ENCODE results near the gene SNORC.

DNA sequence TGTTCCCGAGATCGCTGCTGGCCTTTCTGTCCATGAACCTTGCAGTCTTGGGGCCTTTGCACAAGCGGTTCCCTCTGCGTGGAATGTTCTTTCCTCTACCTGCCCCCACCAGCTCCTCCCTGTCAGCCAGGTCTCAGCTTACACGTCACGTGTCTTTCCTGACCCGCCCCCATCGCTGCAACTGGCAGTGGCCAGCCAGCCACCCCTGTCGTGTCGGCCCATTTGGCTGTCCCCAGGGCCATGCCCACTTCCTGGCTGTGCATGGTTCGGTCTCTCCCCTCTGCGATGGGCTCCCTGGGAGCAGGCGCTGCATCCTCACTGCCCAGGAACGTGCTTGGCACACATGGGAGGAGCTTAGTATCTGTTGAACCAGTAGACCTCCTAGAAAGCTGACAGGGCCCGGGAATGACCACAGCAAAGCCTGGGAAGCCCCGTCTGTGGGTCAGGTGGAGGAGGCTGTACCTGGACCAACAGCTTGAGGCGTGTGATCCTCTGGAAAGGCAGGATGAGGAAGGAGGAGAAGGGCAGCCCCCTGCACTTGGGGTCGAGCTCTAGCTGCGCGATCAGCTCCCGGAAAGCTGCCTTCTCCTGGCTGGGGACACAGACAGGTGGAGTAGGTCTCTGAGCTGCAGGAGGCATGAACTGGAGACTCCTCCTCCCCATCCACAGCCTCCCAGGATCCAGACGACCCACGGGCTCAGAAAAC is 21.0 kb downstream of the SNORC start:
- TF ChIP-seq EZH2 (IDR thresholded peaks at IDR 0.05; ENCODE audit: borderline replicate concordance): no peak
- no peak for TF ChIP-seq CTCF (IDR thresholded peaks at IDR 0.05; ENCODE audit: poor library complexity)
